ENCODE data around the gene LTBR. TPM values are rescaled to one million over a fixed set of nuclear protein-coding genes. Genes with fewer than 3 reads are reported as not detected.

The LTBR gene
- total and polyA plus RNA-seq, 4 donors, result 15.8 to 138 (median 89.0) TPM

- Histone ChIP-seq H3K4me3 (ENCODE audit: low read depth in 1 of 3, low read length in 3 of 3) (peak overlapping the region; percentile 57 to 99 (median 95)), H3K27ac (ENCODE audit: low read depth in 1 of 2, low read length in 2 of 2) (peak overlapping the region; percentile 98 to 99), H3K9ac (ENCODE audit: low read depth in 1 of 2, low read length in 2 of 2) (peak overlapping the region; percentile 98 to 99), H3K36me3 (ENCODE audit: control insufficient read depth in 4 of 4, insufficient read depth in 3 of 4, low read depth in 1 of 4, low read length in 3 of 4) (peaks cover 0 to 4% (median 1%) of the 10 kb centered on the region in 4 donors), H3K9me3 (ENCODE audit: control insufficient read depth in 4 of 4, low read length in 3 of 4) (no peaks in the 10 kb centered on the region), H3K27me3 (ENCODE audit: control insufficient read depth in 4 of 4, insufficient read depth in 4 of 4, low read length in 3 of 4) (no peaks in the 10 kb centered on the region), H3K4me1 (ENCODE audit: control insufficient read depth in 4 of 4, insufficient read depth in 4 of 4, low read length in 3 of 4) (peaks cover 7 to 69% (median 50%) of the 10 kb centered on the region in 4 donors)
- 27% methylated on average over 3 of the region's 3 CpGs for WGBS
- no peak for DNase-seq (ENCODE audit: low spot score)
- TF ChIP-seq FOXA2 (IDR thresholded peaks at IDR 0.05) (no peak), FOXA1 (IDR thresholded peaks at IDR 0.05) (no peak), NR2F2 (IDR thresholded peaks at IDR 0.05) (no peak), RAD21 (IDR thresholded peaks at IDR 0.05) (no peak), MAX (IDR thresholded peaks at IDR 0.05) (no peak), HNF4A (conservative IDR thresholded peaks at IDR 0.05) (no peak), EGR1 (IDR thresholded peaks at IDR 0.05; ENCODE audit: low read depth in 2 of 2) (no peak), YY1 (IDR thresholded peaks at IDR 0.05) (no peak), JUND (IDR thresholded peaks at IDR 0.05) (no peak), REST (IDR thresholded peaks at IDR 0.05) (no peak), CTCF (IDR thresholded peaks at IDR 0.05; ENCODE audit: low read depth, low read length, missing input control) (no peak), ZBTB33 (IDR thresholded peaks at IDR 0.05) (no peak)
Measured at GRCh38 chr12:6338955-6339354, 45.0 kb upstream of the LTBR start.

GRCh38 chr12:6340032-6340638 is 43.8 kb upstream of the LTBR start:
- H3K4me1 ChIP-seq (ENCODE audit: control insufficient read depth in 4 of 4, insufficient read depth in 4 of 4, low read length in 3 of 4), result peaks cover 3 to 57% (median 39%) of the 10 kb centered on the region in 4 donors
- peak overlapping the region; percentile 98 to 99 for H3K27ac ChIP-seq (ENCODE audit: low read depth in 1 of 2, low read length in 2 of 2)
- DNase-seq (ENCODE audit: low spot score), result no peak
- H3K4me3 ChIP-seq (ENCODE audit: low read depth in 1 of 3, low read length in 3 of 3), result peak overlapping the region; percentile 57 to 99 (median 95)
- H3K36me3 ChIP-seq (ENCODE audit: control insufficient read depth in 4 of 4, insufficient read depth in 3 of 4, low read depth in 1 of 4, low read length in 3 of 4), result no peaks in the 10 kb centered on the region
- peak overlapping the region; percentile 98 to 99 for H3K9ac ChIP-seq (ENCODE audit: low read depth in 1 of 2, low read length in 2 of 2)
- no peak for TF ChIP-seq MAX (IDR thresholded peaks at IDR 0.05)
- no peak for TF ChIP-seq ATF3 (IDR thresholded peaks at IDR 0.05)
- no peak for TF ChIP-seq FOXA1 (IDR thresholded peaks at IDR 0.05)
- no peak for TF ChIP-seq HNF4A (conservative IDR thresholded peaks at IDR 0.05)
- peak; percentile 11 for TF ChIP-seq YY1 (IDR thresholded peaks at IDR 0.05)
- TF ChIP-seq HNF4G (IDR thresholded peaks at IDR 0.05), result no peak
- TF ChIP-seq JUND (IDR thresholded peaks at IDR 0.05), result no peak
- no peak for TF ChIP-seq SP1 (IDR thresholded peaks at IDR 0.05)
- no peak for TF ChIP-seq RXRA (IDR thresholded peaks at IDR 0.05)
- no peak for TF ChIP-seq GABPA (IDR thresholded peaks at IDR 0.05 in 1 of 2, conservative IDR thresholded peaks at IDR 0.05 in 1 of 2)
- TF ChIP-seq RAD21 (IDR thresholded peaks at IDR 0.05), result peak in 1 of 2 donors; percentile 16
- peak; percentile 30 for TF ChIP-seq NR2F2 (IDR thresholded peaks at IDR 0.05)
- no peaks in the 10 kb centered on the region for H3K27me3 ChIP-seq (ENCODE audit: control insufficient read depth in 4 of 4, insufficient read depth in 4 of 4, low read length in 3 of 4)
- under 1% methylated on average over 9 of the region's 9 CpGs for WGBS
- no peaks in the 10 kb centered on the region for H3K9me3 ChIP-seq (ENCODE audit: control insufficient read depth in 4 of 4, low read length in 3 of 4)
